WTC11 (cell line): ENCODE data around the gene RP2.

ENCODE experiments used
- AFF4 ChIP-seq: sonication (generic); formaldehyde crosslinking; IDR thresholded peaks from 2 replicates; pipeline ENCODE4 v1.8.1; 2023; ENCODE audit warnings: mild to moderate bottlenecking, missing genetic modification reagents, borderline replicate concordance
- CTCF ChIP-seq: fragments of 200-600 bp; IDR thresholded peaks from 2 replicates; pipeline ENCODE4 v1.8.0; 2022; ENCODE audit warnings: antibody characterized with exemption
- E2F5 ChIP-seq: sonication (generic); formaldehyde crosslinking; IDR thresholded peaks from 2 replicates; pipeline ENCODE4 v1.8.1; 2022; ENCODE audit warnings: mild to moderate bottlenecking, moderate library complexity, missing genetic modification reagents
- KAT7 ChIP-seq: sonication (generic); formaldehyde crosslinking; IDR thresholded peaks from 2 replicates; pipeline ENCODE4 v1.8.1; 2023; ENCODE audit warnings: missing genetic modification reagents, mild to moderate bottlenecking, borderline replicate concordance
- NR1H2 ChIP-seq: sonication (generic); formaldehyde crosslinking; IDR thresholded peaks from 2 replicates; pipeline ENCODE4 v1.9.0; 2021; ENCODE audit warnings: mild to moderate bottlenecking, moderate library complexity, missing genetic modification reagents
- TCF7 ChIP-seq: sonication (generic); formaldehyde crosslinking; IDR thresholded peaks from 2 replicates; pipeline ENCODE4 v1.8.0; 2022; ENCODE audit warnings: mild to moderate bottlenecking, low read depth, missing genetic modification reagents, moderate library complexity
- USF2 ChIP-seq: sonication (generic); formaldehyde crosslinking; IDR thresholded peaks from 2 replicates; pipeline ENCODE4 v1.8.1; 2023; ENCODE audit warnings: mild to moderate bottlenecking, missing genetic modification reagents, moderate library complexity
- ZNF263 ChIP-seq: sonication (generic); formaldehyde crosslinking; IDR thresholded peaks from 2 replicates; pipeline ENCODE4 v1.8.1; 2022; ENCODE audit warnings: low read depth, mild to moderate bottlenecking, moderate library complexity, missing genetic modification reagents

- TF ChIP-seq CTCF: no peak
- TF ChIP-seq NR1H2 (CRISPR knock-in tag): no peak
- no peak for TF ChIP-seq TCF7 (CRISPR knock-in tag)
- TF ChIP-seq E2F5 (CRISPR knock-in tag): no peak
- no peak for TF ChIP-seq USF2 (CRISPR knock-in tag)
- no peak for TF ChIP-seq ZNF263 (CRISPR knock-in tag)
- no peak for TF ChIP-seq AFF4 (CRISPR knock-in tag)
- TF ChIP-seq KAT7 (CRISPR knock-in tag): no peak
These were observed 4.1 kb downstream of the RP2 start for GRCh38 chrX:46840946-46841345.
